Gastroesophageal sphincter (tissue), 3 donors: ENCODE data around the gene DOK7.

Experiments used
- POLR2AphosphoS5 ChIP-seq: sonication (generic); formaldehyde crosslinking; IDR thresholded peaks from one replicate; pipeline ENCODE4 v1.6.1; 2017; ENCODE audit warnings: antibody characterized with exemption
- TF ChIP-seq, protein P1 (sequence below), 4 experiments: fragments of 200-600 bp in 2 of 4; fragments of 450-650 bp in 2 of 4; sonication (generic) in 1 of 4; IDR thresholded peaks; one replicate each; pipeline ENCODE4 v1.5.1; 2017 to 2019; ENCODE audit warnings: antibody characterized with exemption in 4 of 4, mild to moderate bottlenecking in 2 of 4, moderate library complexity in 2 of 4

DNA sequence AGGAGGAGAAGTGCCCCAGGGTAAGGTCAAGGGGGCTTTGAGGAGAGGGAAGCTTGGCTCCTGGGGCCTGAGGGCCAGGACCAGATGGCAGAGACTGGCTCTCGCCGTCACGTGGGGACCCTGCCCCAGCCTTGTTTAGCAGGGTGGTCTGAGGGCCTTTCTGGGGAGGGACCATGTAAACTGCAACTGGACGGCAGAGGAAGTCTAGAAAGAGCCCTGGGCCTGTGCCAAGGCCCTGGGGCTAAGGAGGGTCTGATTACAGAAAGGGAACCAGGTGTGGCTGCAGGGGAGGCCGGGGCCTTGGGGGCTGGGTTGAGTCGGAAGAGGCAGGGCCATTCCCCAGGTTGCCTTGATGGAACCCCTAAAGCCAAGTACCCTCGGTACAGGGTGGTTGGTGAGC, 23.1 kb upstream of the DOK7 start:
- TF ChIP-seq, protein P1, sequence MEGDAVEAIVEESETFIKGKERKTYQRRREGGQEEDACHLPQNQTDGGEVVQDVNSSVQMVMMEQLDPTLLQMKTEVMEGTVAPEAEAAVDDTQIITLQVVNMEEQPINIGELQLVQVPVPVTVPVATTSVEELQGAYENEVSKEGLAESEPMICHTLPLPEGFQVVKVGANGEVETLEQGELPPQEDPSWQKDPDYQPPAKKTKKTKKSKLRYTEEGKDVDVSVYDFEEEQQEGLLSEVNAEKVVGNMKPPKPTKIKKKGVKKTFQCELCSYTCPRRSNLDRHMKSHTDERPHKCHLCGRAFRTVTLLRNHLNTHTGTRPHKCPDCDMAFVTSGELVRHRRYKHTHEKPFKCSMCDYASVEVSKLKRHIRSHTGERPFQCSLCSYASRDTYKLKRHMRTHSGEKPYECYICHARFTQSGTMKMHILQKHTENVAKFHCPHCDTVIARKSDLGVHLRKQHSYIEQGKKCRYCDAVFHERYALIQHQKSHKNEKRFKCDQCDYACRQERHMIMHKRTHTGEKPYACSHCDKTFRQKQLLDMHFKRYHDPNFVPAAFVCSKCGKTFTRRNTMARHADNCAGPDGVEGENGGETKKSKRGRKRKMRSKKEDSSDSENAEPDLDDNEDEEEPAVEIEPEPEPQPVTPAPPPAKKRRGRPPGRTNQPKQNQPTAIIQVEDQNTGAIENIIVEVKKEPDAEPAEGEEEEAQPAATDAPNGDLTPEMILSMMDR (IDR thresholded peaks at IDR 0.05) = no peak
- no peak for TF ChIP-seq POLR2AphosphoS5
